HCT116 (cell line): ENCODE results near the gene C1QL3. TPM values are rescaled to one million over a fixed set of nuclear protein-coding genes. Genes with fewer than 3 reads are reported as not detected.

Source experiments
- ATAC-seq: fragments of 200-7000 bp; cut with Tn5 transposase; 2 replicates; pipeline ENCODE4 v1.9.1; 2020; ENCODE audit warnings: mild to moderate bottlenecking, moderate library complexity
- BruUV-seq: library from RNA; stranded (reverse); fragments of 400-500 nt; replicated peaks from 2 replicates; lab custom pipeline; 2021; lab: Mats Ljungman, UMichigan
- CTCF ChIA-PET: fragments of 300-600 bp; sonication (Branson Sonifier 250); formaldehyde crosslinking; loops from one replicate; lab custom pipeline; 2021; ENCODE audit warnings: antibody characterized with exemption; lab: Charles Lee
- POLR2A ChIA-PET: fragments of 300-600, 350-600 bp; sonication (Branson Sonifier 250); formaldehyde crosslinking; loops from one replicate; lab custom pipeline; 2021; ENCODE audit warnings: antibody characterized with exemption; lab: Charles Lee
- RAD21 ChIA-PET, 2 experiments: fragments of 300-600 bp; sonication (Branson Sonifier 250); formaldehyde crosslinking; loops; one replicate each; lab custom pipeline; 2023; ENCODE audit warnings: low total read pairs in 2 of 2; ENCODE audit not compliant: uncharacterized antibody in 2 of 2, unreplicated experiment in 2 of 2, low non-redundant PET in 1 of 2; lab: Charles Lee
- DNase-seq: peaks from one replicate; pipeline ENCODE4 v3.0.0-alpha.2; 2010; ENCODE audit warnings: low read depth, low spot score
- H2AFZ ChIP-seq: fragments of 200-600 bp; shearing (Covaris generic), sonication (generic); 2 replicates; pipeline ENCODE4 v1.6.1; 2017; ENCODE audit warnings: low read depth, mixed run types, mixed read lengths, antibody characterized with exemption, low read length; ENCODE audit not compliant: poor library complexity, severe bottlenecking
- H3K27ac ChIP-seq: 2 replicates; pipeline ENCODE4 v1.5.1; 2012; ENCODE audit warnings: low read depth, low read length
- H3K27me3 ChIP-seq: fragments of 200-600 bp; sonication (generic); 2 replicates; pipeline ENCODE4 v1.6.1; 2016; ENCODE audit warnings: mixed run types, low read length, mixed read lengths; ENCODE audit not compliant: insufficient read depth
- H3K36me3 ChIP-seq, 2 experiments: fragments of 200-500 bp in 1 of 2; fragments of 200-600 bp in 1 of 2; sonication (Bioruptor generic) in 1 of 2; sonication (generic) in 1 of 2; 2 replicates each; pipeline versions ENCODE4 v1.5.1 to v1.6.1; 2014 to 2016; ENCODE audit warnings: low read length in 2 of 2, inconsistent platforms in 1 of 2, mixed read lengths in 1 of 2, mixed run types in 1 of 2; ENCODE audit not compliant: insufficient read depth in 2 of 2, control insufficient read depth in 1 of 2
- H3K4me1 ChIP-seq, 2 experiments: fragments of 200-600 bp in 1 of 2; sonication (generic) in 1 of 2; 2 replicates each; pipeline versions ENCODE4 v1.5.1 to v1.6.1; 2012 to 2017; ENCODE audit warnings: low read length in 2 of 2, inconsistent platforms in 1 of 2, mild to moderate bottlenecking in 1 of 2, mixed read lengths in 1 of 2, mixed run types in 1 of 2, moderate library complexity in 1 of 2; ENCODE audit not compliant: insufficient read depth in 2 of 2, control insufficient read depth in 1 of 2
- H3K4me2 ChIP-seq: fragments of 200-600 bp; sonication (generic); 2 replicates; pipeline ENCODE4 v1.6.1; 2017; ENCODE audit warnings: mixed run types, low read length, mixed read lengths
- H3K4me3 ChIP-seq, 2 experiments: fragments of 200-600 bp in 1 of 2; sonication (generic) in 1 of 2; replicated peaks in 1 of 2; 2 replicates each; pipeline ENCODE4 v1.5.1; 2011 to 2016; ENCODE audit warnings: low read length in 2 of 2, control low read depth in 1 of 2, low read depth in 1 of 2, mild to moderate bottlenecking in 1 of 2, mixed read lengths in 1 of 2, mixed run types in 1 of 2
- H3K79me2 ChIP-seq: fragments of 200-600 bp; sonication (generic); 2 replicates; pipeline ENCODE4 v1.6.1; 2017; ENCODE audit warnings: mild to moderate bottlenecking, mixed run types, low read length, moderate library complexity, mixed read lengths; ENCODE audit not compliant: insufficient read depth
- H3K9ac ChIP-seq: fragments of 200-600 bp; sonication (generic); 2 replicates; pipeline ENCODE4 v1.6.1; 2016; ENCODE audit warnings: low read length, mixed read lengths
- H3K9me2 ChIP-seq: fragments of 200-600 bp; sonication (generic), shearing (Covaris generic); 2 replicates; pipeline ENCODE4 v1.6.1; 2017; ENCODE audit warnings: mixed run types, mild to moderate bottlenecking, moderate library complexity; ENCODE audit not compliant: insufficient read depth
- H3K9me3 ChIP-seq, 2 experiments: fragments of 200-500 bp in 1 of 2; fragments of 200-600 bp in 1 of 2; sonication (Bioruptor generic) in 1 of 2; sonication (generic) in 1 of 2; 2 replicates each; pipeline ENCODE4 v1.6.1; 2014 to 2017; ENCODE audit warnings: low read length in 2 of 2, mixed read lengths in 2 of 2, inconsistent platforms in 1 of 2, low read depth in 1 of 2, mild to moderate bottlenecking in 1 of 2, mixed run types in 1 of 2, moderate library complexity in 1 of 2; ENCODE audit not compliant: control insufficient read depth in 1 of 2, insufficient read depth in 1 of 2
- H4K20me1 ChIP-seq: fragments of 200-600 bp; sonication (generic), shearing (Covaris generic); 2 replicates; pipeline ENCODE4 v1.6.1; 2017; ENCODE audit warnings: mixed run types, mild to moderate bottlenecking, moderate library complexity; ENCODE audit not compliant: insufficient read depth
- CBX3 ChIP-seq: IDR thresholded peaks from 2 replicates; pipeline ENCODE4 v1.6.1; 2012; ENCODE audit warnings: low read depth
- ELF1 ChIP-seq: IDR thresholded peaks from 2 replicates; pipeline ENCODE4 v1.6.1; 2012; ENCODE audit warnings: low read depth, borderline replicate concordance
- MAX ChIP-seq: IDR thresholded peaks from 2 replicates; pipeline ENCODE4 v1.6.1; 2012
- RAD21 ChIP-seq: IDR thresholded peaks from 2 replicates; pipeline ENCODE4 v1.6.1; 2012; ENCODE audit warnings: low read depth, mild to moderate bottlenecking
- REST ChIP-seq: IDR thresholded peaks from 2 replicates; pipeline ENCODE4 v1.6.1; 2012; ENCODE audit warnings: low read depth
- SRF ChIP-seq: IDR thresholded peaks from 2 replicates; pipeline ENCODE4 v1.6.1; 2012; ENCODE audit warnings: low read depth
- intact Hi-C: fragments of 100-400 bp; cut with micrococcal nuclease; formaldehyde crosslinking; loops from 2 replicates; pipeline ENCODE4 v1.10.0; 2022
- total RNA-seq: library from RNA; stranded (reverse); gene quantifications from one replicate; pipeline ENCODE4 v1.2.1, GENCODE V29; 2021; ENCODE audit not compliant: unreplicated experiment

Gene C1QL3
- total RNA-seq, 1 experiment from 2014 or later, result not detected

GRCh38 chr10:16544591-16544990, 22.9 kb upstream of the C1QL3 start:
- POLR2A ChIA-PET, result no interaction called here
- BruUV-seq, result no TSS peak
- Histone ChIP-seq H3K79me2 (no peaks in the 10 kb centered on the region), H3K27me3 (no peaks in the 10 kb centered on the region), H3K4me1 (no peaks in the 10 kb centered on the region)
- TF ChIP-seq MAX (no peak), SRF (no peak), ELF1 (no peak), RAD21 (no peak), REST (no peak), CBX3 (no peak)
- TF ChIP-seq, all 23 proteins: peak for 0
- no peaks in the 10 kb centered on the region for H4K20me1 ChIP-seq
- H3K9ac ChIP-seq, result no peak overlapping the region
- H3K9me2 ChIP-seq, result no peaks in the 10 kb centered on the region
- ChIA-PET RAD21 (no interaction called here), CTCF (interaction anchor here (0.7 to 1.1 kb wide), 3 partner anchors 20 to 642 kb away, joined by 3 to 4 read pairs (median 3); no protein-coding TSS in a partner anchor)
- intact Hi-C loops, result loop anchor here (2.0 kb wide), 2 partner anchors 230 to 642 kb away; no protein-coding TSS in a partner anchor
- H3K4me2 ChIP-seq, result no peak overlapping the region
- no peaks in the 10 kb centered on the region for H3K36me3 ChIP-seq
- H3K4me3 ChIP-seq, result no peak overlapping the region
- H2AFZ ChIP-seq, result no peak overlapping the region
- no peak for ATAC-seq
- H3K27ac ChIP-seq, result no peak overlapping the region
- H3K9me3 ChIP-seq, result no peaks in the 10 kb centered on the region
- no peak for DNase-seq
